Activated CD4-positive, alpha-beta memory T cell treated with anti-CD3 and anti-CD28 coated beads for 36 hours (primary cell): ENCODE data around the gene DMPK. TPM values are rescaled to one million over a fixed set of nuclear protein-coding genes. Genes with fewer than 3 reads are reported as not detected.
A peak's percentile ranks its signal among the peaks of the same experiment; 100 is the strongest.
"Not testable (repeated sequence)": the region's sequence is repeated elsewhere in the genome, so short reads cannot be mapped to it uniquely, and the experiment has no call there.

ENCODE experiments used
- CTCF ChIA-PET: fragments of 350-600 bp; sonication (Branson Sonifier 250); formaldehyde crosslinking; loops from one replicate; lab custom pipeline; 2021; ENCODE audit warnings: antibody characterized with exemption, inconsistent platforms; lab: Charles Lee
- POLR2A ChIA-PET: fragments of 350-600 bp; sonication (Branson Sonifier 250); formaldehyde crosslinking; loops from one replicate; lab custom pipeline; 2021; ENCODE audit warnings: antibody characterized with exemption; lab: Charles Lee
- DNase-seq: peaks from one replicate; pipeline ENCODE4 v3.0.0-alpha.2; 2020
- H3K27ac Mint-ChIP-seq: one replicate; pipeline ENCODE4 v1.8.0; 2021; ENCODE audit warnings: mixed read lengths
- H3K27me3 Mint-ChIP-seq: one replicate; pipeline ENCODE4 v1.8.0; 2021; ENCODE audit warnings: mixed read lengths
- H3K36me3 Mint-ChIP-seq: one replicate; pipeline ENCODE4 v1.8.0; 2021; ENCODE audit warnings: mixed read lengths
- H3K4me1 Mint-ChIP-seq: one replicate; pipeline ENCODE4 v1.8.0; 2021; ENCODE audit warnings: low read depth, mixed read lengths
- H3K4me3 Mint-ChIP-seq: one replicate; pipeline ENCODE4 v1.8.0; 2021; ENCODE audit warnings: mild to moderate bottlenecking, mixed read lengths
- H3K9me3 Mint-ChIP-seq: one replicate; pipeline ENCODE4 v1.8.0; 2021; ENCODE audit warnings: mixed read lengths
- intact Hi-C: fragments of 100-400 bp; cut with micrococcal nuclease; formaldehyde crosslinking; loops from one replicate; pipeline ENCODE4 v1.15.1; 2023
- total RNA-seq, 2 experiments: library from RNA; stranded (reverse); gene quantifications; one replicate each; pipeline ENCODE4 v1.2.3, GENCODE V29; 2021

Gene DMPK
- total RNA-seq, 2 experiments from 2014 or later = 10.7 to 11.0 TPM

DNA sequence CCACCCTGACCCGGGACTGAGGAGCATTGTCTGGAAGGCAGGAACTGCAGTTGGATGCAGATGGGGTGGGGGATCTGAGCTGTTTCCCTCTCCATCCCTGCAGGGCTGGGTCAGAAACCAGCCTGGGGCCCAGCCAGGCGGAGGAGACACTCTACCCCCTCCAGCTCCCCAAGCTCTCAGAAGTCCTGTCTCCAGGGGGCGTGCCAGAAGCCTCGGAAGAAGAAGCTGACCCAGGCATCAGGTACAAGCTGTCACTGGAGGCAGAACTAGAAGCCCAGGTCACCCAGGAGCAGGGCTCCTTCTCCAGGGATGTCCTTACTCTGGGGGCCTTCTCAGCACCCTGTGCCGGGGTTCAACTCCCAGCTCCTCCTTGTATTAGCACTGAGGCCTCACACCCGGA lies 28.7 kb downstream of the DMPK start:
- Mint-ChIP-seq H3K27ac (no peak overlapping the region), H3K4me3 (no peak overlapping the region), H3K27me3 (no peaks in the 10 kb centered on the region), H3K4me1 (no peaks in the 10 kb centered on the region), H3K36me3 (no peaks in the 10 kb centered on the region), H3K9me3 (no peaks in the 10 kb centered on the region)
- intact Hi-C loops = no loop called here
- CTCF ChIA-PET = no interaction called here
- POLR2A ChIA-PET = no interaction called here
- DNase-seq = no peak

DNA sequence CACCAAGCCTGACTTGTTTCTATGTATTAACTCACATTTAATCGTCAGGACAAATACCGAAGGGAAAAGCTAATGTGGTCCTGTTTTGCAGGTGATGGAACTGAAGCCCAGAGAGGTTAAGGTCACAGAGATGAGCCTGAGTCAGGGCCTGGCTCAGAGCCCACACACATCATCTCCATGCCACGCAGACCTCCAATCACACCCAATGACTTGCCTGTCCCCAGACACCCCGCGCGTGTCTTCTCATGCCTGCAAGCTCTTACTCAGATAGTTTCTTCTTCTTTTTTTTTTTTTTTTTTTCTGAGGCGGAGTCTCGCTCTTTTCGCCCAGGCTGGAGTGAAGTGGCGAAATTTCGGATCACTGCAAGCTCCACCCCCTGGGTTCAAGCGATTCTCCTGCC lies 29.7 kb downstream of the DMPK start:
- no peaks in the 10 kb centered on the region for H3K36me3 Mint-ChIP-seq
- H3K27ac Mint-ChIP-seq = no peak overlapping the region
- no peaks in the 10 kb centered on the region for H3K4me1 Mint-ChIP-seq
- no peaks in the 10 kb centered on the region for H3K9me3 Mint-ChIP-seq
- no peak overlapping the region for H3K4me3 Mint-ChIP-seq
- no peak for DNase-seq
- intact Hi-C loops = no loop called here
- CTCF ChIA-PET = interaction anchor here (1.4 kb wide), 1 partner anchor 17 kb away, joined by 5 read pairs; the partner anchor contains the start of gene SIX5
- POLR2A ChIA-PET = no interaction called here
- H3K27me3 Mint-ChIP-seq = peaks cover under 1% of the 10 kb centered on the region

- H3K27me3 Mint-ChIP-seq, CTCF ChIA-PET, DNase-seq, intact Hi-C loops, H3K4me3 Mint-ChIP-seq, POLR2A ChIA-PET, H3K9me3 Mint-ChIP-seq, H3K4me1 Mint-ChIP-seq, H3K36me3 Mint-ChIP-seq, H3K27ac Mint-ChIP-seq: not testable (repeated sequence)
Measured at GRCh38 chr19:45751483-45751882, 30.8 kb downstream of the DMPK start.

DNA sequence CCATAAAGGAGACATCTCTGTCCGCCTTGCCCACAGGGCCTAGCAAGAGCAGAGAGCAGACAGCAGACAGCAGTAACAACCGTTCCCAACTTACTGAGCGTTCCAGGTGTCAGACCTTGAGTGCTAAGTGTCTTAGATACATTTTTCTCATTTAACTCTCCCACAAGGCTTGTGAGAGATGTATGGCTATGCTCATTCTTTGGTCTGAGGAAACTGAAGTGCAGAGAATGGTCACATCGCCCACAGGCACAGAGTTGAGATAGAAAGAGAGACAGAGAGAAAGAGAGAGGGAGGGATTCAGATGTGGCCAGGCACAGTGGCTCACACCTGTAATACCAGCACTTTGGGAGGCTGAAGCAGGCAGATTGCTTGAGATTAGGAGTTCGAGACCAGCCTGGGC lies 34.8 kb downstream of the DMPK start:
- H3K27ac Mint-ChIP-seq = no peak overlapping the region
- no peak for DNase-seq
- intact Hi-C loops = no loop called here
- H3K4me1 Mint-ChIP-seq = no peaks in the 10 kb centered on the region
- H3K27me3 Mint-ChIP-seq = peaks cover 12% of the 10 kb centered on the region
- POLR2A ChIA-PET = no interaction called here
- CTCF ChIA-PET = interaction anchor here (1.8 kb wide), 1 partner anchor 52 kb away, joined by 5 read pairs; no protein-coding TSS in a partner anchor
- H3K36me3 Mint-ChIP-seq = no peaks in the 10 kb centered on the region
- H3K9me3 Mint-ChIP-seq = no peaks in the 10 kb centered on the region
- no peak overlapping the region for H3K4me3 Mint-ChIP-seq

- no peaks in the 10 kb centered on the region for H3K4me1 Mint-ChIP-seq
- ChIA-PET CTCF (no interaction called here), POLR2A (no interaction called here)
- intact Hi-C loops = no loop called here
- DNase-seq = no peak
- no peaks in the 10 kb centered on the region for H3K36me3 Mint-ChIP-seq
- no peaks in the 10 kb centered on the region for H3K9me3 Mint-ChIP-seq
- no peak overlapping the region for H3K27ac Mint-ChIP-seq
- no peak overlapping the region for H3K4me3 Mint-ChIP-seq
- peaks cover 12% of the 10 kb centered on the region for H3K27me3 Mint-ChIP-seq
Measured at GRCh38 chr19:45746866-45747265, 35.4 kb downstream of the DMPK start.

GRCh38 chr19:45745606-45746005 lies 36.7 kb downstream of the DMPK start:
- Mint-ChIP-seq H3K27me3 (peaks cover 12% of the 10 kb centered on the region), H3K27ac (no peak overlapping the region), H3K4me3 (no peak overlapping the region), H3K4me1 (no peaks in the 10 kb centered on the region), H3K9me3 (no peaks in the 10 kb centered on the region), H3K36me3 (no peaks in the 10 kb centered on the region)
- intact Hi-C loops = no loop called here
- ChIA-PET POLR2A (interaction anchor here (0.6 kb wide), 1 partner anchor 25 kb away, joined by 4 read pairs; no protein-coding TSS in a partner anchor), CTCF (interaction anchor here (1.2 kb wide), 1 partner anchor 54 kb away, joined by 4 read pairs; no protein-coding TSS in a partner anchor)
- DNase-seq = no peak

DNA sequence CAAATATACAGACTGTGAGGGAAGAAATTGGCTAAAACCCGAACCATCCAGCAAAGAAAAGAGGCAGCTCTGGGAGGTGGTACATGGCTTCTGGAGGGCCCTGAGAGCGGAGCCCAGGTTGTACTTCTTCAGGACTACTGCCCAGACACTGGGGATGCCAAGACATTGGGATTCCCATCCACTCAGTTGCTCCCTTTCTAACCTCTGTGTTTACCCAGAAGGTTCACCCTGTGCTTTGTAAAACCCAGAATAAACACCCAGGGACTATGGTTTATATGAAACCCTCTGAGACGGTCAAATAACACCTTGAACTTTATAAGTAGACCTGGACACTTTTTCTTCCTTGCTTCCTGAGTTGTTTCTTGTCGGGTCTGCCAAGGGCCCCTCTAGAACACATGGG lies 39.3 kb downstream of the DMPK start:
- H3K27me3 Mint-ChIP-seq = peaks cover 12% of the 10 kb centered on the region
- no peak overlapping the region for H3K4me3 Mint-ChIP-seq
- H3K4me1 Mint-ChIP-seq = no peaks in the 10 kb centered on the region
- CTCF ChIA-PET = interaction anchor here (0.6 kb wide), 1 partner anchor 127 kb away, joined by 3 read pairs; no protein-coding TSS in a partner anchor
- POLR2A ChIA-PET = no interaction called here
- DNase-seq = no peak
- H3K36me3 Mint-ChIP-seq = no peaks in the 10 kb centered on the region
- intact Hi-C loops = no loop called here
- H3K9me3 Mint-ChIP-seq = no peaks in the 10 kb centered on the region
- no peak overlapping the region for H3K27ac Mint-ChIP-seq

- no peak overlapping the region for H3K4me3 Mint-ChIP-seq
- DNase-seq = no peak
- intact Hi-C loops = no loop called here
- peaks cover 2% of the 10 kb centered on the region for H3K27me3 Mint-ChIP-seq
- H3K4me1 Mint-ChIP-seq = no peaks in the 10 kb centered on the region
- ChIA-PET POLR2A (no interaction called here), CTCF (no interaction called here)
- no peaks in the 10 kb centered on the region for H3K9me3 Mint-ChIP-seq
- H3K27ac Mint-ChIP-seq = no peak overlapping the region
- H3K36me3 Mint-ChIP-seq = no peaks in the 10 kb centered on the region
Measured at GRCh38 chr19:45739498-45740439, 42.5 kb downstream of the DMPK start.

DNA sequence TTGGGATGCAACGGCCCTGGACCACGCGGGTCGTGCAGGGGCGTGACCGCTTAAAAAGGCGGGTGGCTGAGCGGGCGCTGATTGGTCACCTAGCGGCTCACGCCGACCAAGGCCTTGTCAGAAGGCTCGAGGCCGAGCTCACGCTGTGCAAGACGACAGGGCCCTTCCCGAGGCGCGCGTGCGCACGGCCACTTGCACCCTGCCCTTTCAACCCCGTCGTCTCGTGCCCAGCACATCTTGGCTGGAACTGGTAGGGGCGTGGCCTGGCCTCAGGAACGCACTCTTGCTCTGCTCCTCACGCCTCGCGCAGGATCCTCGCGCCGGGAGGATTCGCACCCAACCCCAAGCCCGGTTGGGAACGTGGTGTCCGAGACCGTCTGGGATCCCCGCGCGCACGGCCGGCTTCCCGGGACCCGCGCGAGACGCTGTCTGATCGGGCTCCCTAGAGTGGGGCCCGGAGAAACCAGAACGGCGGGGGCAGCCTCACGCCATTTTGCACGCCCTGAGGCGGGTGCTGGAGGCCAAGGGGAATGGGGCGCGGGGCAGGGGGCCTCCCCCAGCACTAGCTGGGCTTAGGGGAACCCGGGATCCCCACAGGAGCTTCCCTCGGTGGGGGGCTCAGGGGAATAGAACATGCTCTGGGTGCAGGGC lies 49.0 kb downstream of the DMPK start, which contains the start of gene MEIOSIN:
Gene MEIOSIN (plus strand): TSS at position 280 of the 651 bp plus-strand sequence. CDS start 1,938 bp downstream, outside the sequence.
- peaks cover 16% of the 10 kb centered on the region for H3K4me1 Mint-ChIP-seq
- ChIA-PET CTCF (no interaction called here), POLR2A (interaction anchor here (1.0 kb wide), 1 partner anchor 48 kb away, joined by 4 read pairs; no protein-coding TSS in a partner anchor)
- no peak within 1 kb of the TSS for H3K4me3 Mint-ChIP-seq
- intact Hi-C loops = no loop called here
- no peak within 1 kb of the TSS for H3K27ac Mint-ChIP-seq
- no peak for DNase-seq
- peaks cover 3% of the 10 kb centered on the region for H3K36me3 Mint-ChIP-seq
- H3K27me3 Mint-ChIP-seq = no peaks in the 10 kb centered on the region
- no peaks in the 10 kb centered on the region for H3K9me3 Mint-ChIP-seq

DNA sequence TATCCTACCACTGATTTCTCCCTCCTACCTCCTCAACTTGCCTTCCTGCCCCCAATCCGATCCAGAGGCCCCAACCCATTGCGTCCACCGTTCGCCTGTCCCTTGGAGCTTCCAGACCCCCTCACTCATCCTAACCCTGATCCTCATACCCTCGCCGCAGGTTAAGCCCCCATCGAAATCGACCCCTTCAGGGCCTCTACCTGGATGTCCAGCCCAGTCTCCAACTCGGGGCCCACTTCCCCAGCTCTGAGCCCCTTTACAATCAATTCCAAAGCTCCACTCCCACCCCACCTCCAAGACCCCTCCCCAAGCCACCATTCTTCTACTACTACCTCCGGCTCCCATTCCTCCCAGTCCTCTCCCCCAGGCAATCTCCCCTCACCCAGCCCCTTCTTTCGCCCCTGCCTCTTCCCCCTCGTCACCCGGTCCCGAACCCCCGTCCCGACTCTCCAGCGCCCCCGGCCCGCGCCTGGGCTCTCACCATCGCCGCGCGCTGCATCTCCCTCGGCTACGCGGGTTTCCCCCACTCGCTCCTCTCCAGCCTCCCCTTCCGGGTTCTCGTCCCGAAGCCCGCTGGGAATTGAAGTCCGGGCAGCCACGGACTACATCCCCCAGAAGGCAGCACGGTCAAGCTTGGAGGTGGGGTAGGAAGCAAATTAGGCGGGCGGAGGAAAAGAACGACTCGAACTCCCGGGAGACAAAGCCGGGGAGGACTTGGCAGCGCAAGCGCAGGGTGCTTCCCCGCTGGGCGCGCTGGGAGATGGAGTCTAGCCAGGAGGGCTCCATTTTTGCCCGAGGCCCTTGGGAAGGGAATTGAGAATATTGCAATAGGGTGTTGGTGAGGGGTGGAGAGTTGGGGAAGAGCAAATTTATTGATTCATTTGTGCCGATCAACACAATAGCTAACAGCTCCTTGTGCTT lies 51.7 kb downstream of the DMPK start, which contains the start of gene FBXO46:
Gene FBXO46 (minus strand): TSS at position 529 of the 921 bp plus-strand sequence. CDS start 17,401 bp downstream, outside the sequence.
- peak; percentile 98 for DNase-seq
- H3K36me3 Mint-ChIP-seq = peaks cover 4% of the 10 kb centered on the region
- H3K4me1 Mint-ChIP-seq = peaks cover 30% of the 10 kb centered on the region
- CTCF ChIA-PET = interaction anchor here (0.9 to 2.6 kb wide), 11 partner anchors 10 to 172 kb away, joined by 3 to 19 read pairs (median 7); partner anchors contain the start of genes QPCTL, SIX5, SNRPD2 and SYMPK
- peak within 1 kb of the TSS; percentile 98 for H3K4me3 Mint-ChIP-seq
- no peaks in the 10 kb centered on the region for H3K9me3 Mint-ChIP-seq
- no peaks in the 10 kb centered on the region for H3K27me3 Mint-ChIP-seq
- intact Hi-C loops = loop anchor here (1.0 to 2.0 kb wide), 3 partner anchors 13 to 38 kb away; partner anchors contain the start of genes QPCTL and SIX5
- peak within 1 kb of the TSS; percentile 81 for H3K27ac Mint-ChIP-seq
- POLR2A ChIA-PET = interaction anchor here (0.5 to 2.3 kb wide), 7 partner anchors 11 to 352 kb away, joined by 3 to 19 read pairs (median 4); partner anchors contain the start of genes QPCTL and SNRPD2
